Immature natural killer cell (primary cell): ENCODE data around the gene RBBP7. TPM values are rescaled to one million over a fixed set of nuclear protein-coding genes. Genes with fewer than 3 reads are reported as not detected.

Source experiments
- DNase-seq, 3 donors: peaks; one replicate each; pipeline ENCODE4 v3.0.0; 2022; ENCODE audit warnings: mixed read lengths in 1 of 3
- H3K27ac Mint-ChIP-seq, 6 donors: one replicate each; pipeline ENCODE4 v1.8.0; 2020; ENCODE audit warnings: mixed read lengths in 6 of 6, mild to moderate bottlenecking in 5 of 6, inconsistent platforms in 4 of 6, moderate library complexity in 3 of 6
- H3K27me3 Mint-ChIP-seq, 3 donors: one replicate each; pipeline ENCODE4 v1.8.0; 2020 to 2021; ENCODE audit warnings: low read depth in 3 of 3, mild to moderate bottlenecking in 3 of 3, mixed read lengths in 3 of 3, moderate library complexity in 3 of 3, inconsistent platforms in 1 of 3
- H3K36me3 Mint-ChIP-seq, 3 donors: one replicate each; pipeline ENCODE4 v1.8.0; 2020; ENCODE audit warnings: mixed read lengths in 3 of 3, inconsistent platforms in 2 of 3, mild to moderate bottlenecking in 2 of 3
- H3K4me1 Mint-ChIP-seq, 2 donors: one replicate each; pipeline ENCODE4 v1.8.0; 2020; ENCODE audit warnings: inconsistent platforms in 2 of 2, mild to moderate bottlenecking in 2 of 2, mixed read lengths in 2 of 2, moderate library complexity in 1 of 2
- H3K4me3 Mint-ChIP-seq, 5 donors: one replicate each; pipeline ENCODE4 v1.8.0; 2020; ENCODE audit warnings: mild to moderate bottlenecking in 5 of 5, mixed read lengths in 5 of 5, inconsistent platforms in 3 of 5, moderate library complexity in 3 of 5
- H3K9me3 Mint-ChIP-seq, 6 donors: one replicate each; pipeline ENCODE4 v1.8.0; 2020; ENCODE audit warnings: mild to moderate bottlenecking in 6 of 6, mixed read lengths in 6 of 6, inconsistent platforms in 4 of 6, moderate library complexity in 3 of 6
- polyA plus RNA-seq, 3 donors: library from polyadenylated mRNA; unstranded; fragments of 300-500 nt; fragmentation: Illumina TruSeq; gene quantifications; one replicate each; pipeline ENCODE4 v1.2.3, GENCODE V29; 2021

Gene RBBP7
- polyA plus RNA-seq, 3 donors from 2014 or later: 166 to 243 (median 199) TPM

- H3K9me3 Mint-ChIP-seq: no peaks in the 10 kb centered on the region
- no peak overlapping the region for H3K27ac Mint-ChIP-seq
- H3K4me3 Mint-ChIP-seq: no peak overlapping the region
- peaks cover 0 to 39% (median 29%) of the 10 kb centered on the region in 3 donors for H3K36me3 Mint-ChIP-seq
- no peaks in the 10 kb centered on the region for H3K4me1 Mint-ChIP-seq
- DNase-seq: no peak
- H3K27me3 Mint-ChIP-seq: peaks cover 0 to 2% (median 1%) of the 10 kb centered on the region in 3 donors
These were observed 41.8 kb downstream of the RBBP7 start for GRCh38 chrX:16828124-16828908.

DNA sequence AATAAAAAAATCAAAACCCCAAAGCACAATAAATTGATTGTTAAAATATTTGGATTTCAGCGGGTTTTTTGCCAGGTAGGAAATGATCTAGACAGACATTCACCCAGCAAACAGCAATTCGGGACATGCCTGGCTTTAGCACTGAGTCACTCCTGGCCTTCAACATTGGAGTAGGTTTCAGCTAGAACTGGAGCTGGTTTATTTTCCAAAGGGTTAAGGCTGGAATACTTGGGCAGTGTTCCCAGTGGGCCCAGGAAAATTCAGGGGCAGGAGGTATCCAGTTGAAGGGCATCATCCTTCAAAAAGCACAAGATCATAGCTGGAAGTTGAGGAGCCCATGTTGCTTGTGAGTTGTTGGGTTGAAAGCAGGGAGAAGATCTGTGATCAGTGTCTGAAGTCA lies 42.9 kb downstream of the RBBP7 start:
- H3K4me3 Mint-ChIP-seq: no peak overlapping the region
- no peak overlapping the region for H3K27ac Mint-ChIP-seq
- H3K27me3 Mint-ChIP-seq: peaks cover 0 to 5% (median 1%) of the 10 kb centered on the region in 3 donors
- DNase-seq: no peak
- no peaks in the 10 kb centered on the region for H3K4me1 Mint-ChIP-seq
- H3K36me3 Mint-ChIP-seq: peaks cover 0 to 38% (median 34%) of the 10 kb centered on the region in 3 donors
- no peaks in the 10 kb centered on the region for H3K9me3 Mint-ChIP-seq

GRCh38 chrX:16826207-16826606 lies 44.0 kb downstream of the RBBP7 start:
- H3K27ac Mint-ChIP-seq: no peak overlapping the region
- no peaks in the 10 kb centered on the region for H3K9me3 Mint-ChIP-seq
- no peak overlapping the region for H3K4me3 Mint-ChIP-seq
- H3K4me1 Mint-ChIP-seq: no peaks in the 10 kb centered on the region
- peaks cover 0 to 37% (median 33%) of the 10 kb centered on the region in 3 donors for H3K36me3 Mint-ChIP-seq
- peaks cover 0 to 6% (median 1%) of the 10 kb centered on the region in 3 donors for H3K27me3 Mint-ChIP-seq
- DNase-seq: peak; percentile 14 to 41 (median 29)

- Mint-ChIP-seq H3K4me3 (no peak overlapping the region), H3K27me3 (peaks cover 0 to 6% (median 3%) of the 10 kb centered on the region in 3 donors), H3K9me3 (no peaks in the 10 kb centered on the region), H3K36me3 (peaks cover 0 to 38% (median 33%) of the 10 kb centered on the region in 3 donors), H3K4me1 (no peaks in the 10 kb centered on the region), H3K27ac (no peak overlapping the region)
- no peak for DNase-seq
These were observed 44.7 kb downstream of the RBBP7 start for GRCh38 chrX:16825264-16826035.

DNA sequence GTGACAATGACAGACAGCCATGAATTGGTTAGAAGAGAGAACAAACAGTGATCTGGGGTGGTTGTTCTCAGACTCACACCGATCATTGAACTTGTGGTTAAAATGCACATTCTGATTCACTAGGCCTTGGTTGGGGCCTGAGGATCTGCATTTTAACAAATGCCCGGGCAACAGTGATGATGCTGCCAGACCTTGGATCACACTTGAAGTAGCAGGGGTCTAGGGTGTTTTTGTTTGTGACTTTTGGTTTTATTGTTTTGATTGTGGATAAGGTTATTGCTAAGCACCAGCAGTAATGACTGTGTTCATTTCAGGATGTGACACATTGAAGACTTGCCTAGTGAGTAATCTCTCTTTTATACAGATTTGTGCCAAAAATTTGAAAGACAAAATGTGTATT lies 47.4 kb downstream of the RBBP7 start:
- Mint-ChIP-seq H3K27ac (no peak overlapping the region), H3K4me1 (no peaks in the 10 kb centered on the region), H3K9me3 (no peaks in the 10 kb centered on the region), H3K27me3 (peaks cover 0 to 6% (median 3%) of the 10 kb centered on the region in 3 donors), H3K36me3 (peaks cover 0 to 36% (median 30%) of the 10 kb centered on the region in 3 donors), H3K4me3 (no peak overlapping the region)
- DNase-seq: no peak

DNA sequence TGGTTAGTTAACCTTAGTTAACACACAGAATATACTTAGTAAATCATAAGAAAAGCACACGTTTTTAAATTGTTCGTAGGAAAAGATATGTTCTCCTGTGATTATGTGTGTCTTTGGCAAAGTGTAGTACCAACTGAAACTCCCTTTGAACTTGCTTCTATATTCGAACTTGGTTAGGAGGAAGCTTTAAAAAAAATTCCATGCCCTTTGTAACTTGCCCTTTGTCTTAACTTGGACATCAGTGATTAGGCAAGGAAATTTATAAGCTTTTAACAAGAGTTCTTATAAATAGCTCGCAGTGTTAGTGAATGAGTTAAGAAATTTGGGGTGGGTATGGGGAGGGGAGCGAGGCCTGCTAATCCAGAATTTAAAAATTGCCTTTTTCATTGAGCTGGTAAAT lies 50.5 kb downstream of the RBBP7 start:
- DNase-seq: no peak
- no peaks in the 10 kb centered on the region for H3K9me3 Mint-ChIP-seq
- no peak overlapping the region for H3K27ac Mint-ChIP-seq
- H3K27me3 Mint-ChIP-seq: peaks cover 0 to 6% (median 2%) of the 10 kb centered on the region in 3 donors
- H3K4me3 Mint-ChIP-seq: no peak overlapping the region
- H3K36me3 Mint-ChIP-seq: peaks cover 0 to 32% (median 24%) of the 10 kb centered on the region in 3 donors
- H3K4me1 Mint-ChIP-seq: no peaks in the 10 kb centered on the region

DNA sequence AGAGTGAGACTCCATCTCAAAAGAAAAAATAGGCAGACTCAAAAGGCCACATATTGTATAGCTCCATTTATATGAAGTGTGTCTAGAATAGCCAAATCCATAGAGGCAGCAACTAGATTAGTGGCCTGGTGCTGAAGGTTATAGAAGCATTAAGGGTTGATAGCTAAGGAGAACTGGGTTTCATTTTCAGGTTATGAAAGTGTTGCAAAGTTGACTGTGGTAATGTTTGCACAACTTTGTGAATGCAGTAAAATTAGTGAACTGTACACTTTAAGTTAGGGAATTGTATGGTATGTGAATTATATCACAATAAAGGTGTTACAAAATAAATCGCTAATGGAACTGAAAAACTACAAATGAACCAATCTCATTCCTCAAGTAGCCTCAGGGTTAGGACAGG lies 55.6 kb downstream of the RBBP7 start:
- peaks cover 0 to 2% (median 0%) of the 10 kb centered on the region in 3 donors for H3K27me3 Mint-ChIP-seq
- H3K27ac Mint-ChIP-seq: no peak overlapping the region
- no peak overlapping the region for H3K4me3 Mint-ChIP-seq
- no peak for DNase-seq
- no peaks in the 10 kb centered on the region for H3K9me3 Mint-ChIP-seq
- peaks cover 0 to 12% (median 10%) of the 10 kb centered on the region in 3 donors for H3K36me3 Mint-ChIP-seq
- H3K4me1 Mint-ChIP-seq: peaks cover 0 to 3% of the 10 kb centered on the region in 2 donors

DNA sequence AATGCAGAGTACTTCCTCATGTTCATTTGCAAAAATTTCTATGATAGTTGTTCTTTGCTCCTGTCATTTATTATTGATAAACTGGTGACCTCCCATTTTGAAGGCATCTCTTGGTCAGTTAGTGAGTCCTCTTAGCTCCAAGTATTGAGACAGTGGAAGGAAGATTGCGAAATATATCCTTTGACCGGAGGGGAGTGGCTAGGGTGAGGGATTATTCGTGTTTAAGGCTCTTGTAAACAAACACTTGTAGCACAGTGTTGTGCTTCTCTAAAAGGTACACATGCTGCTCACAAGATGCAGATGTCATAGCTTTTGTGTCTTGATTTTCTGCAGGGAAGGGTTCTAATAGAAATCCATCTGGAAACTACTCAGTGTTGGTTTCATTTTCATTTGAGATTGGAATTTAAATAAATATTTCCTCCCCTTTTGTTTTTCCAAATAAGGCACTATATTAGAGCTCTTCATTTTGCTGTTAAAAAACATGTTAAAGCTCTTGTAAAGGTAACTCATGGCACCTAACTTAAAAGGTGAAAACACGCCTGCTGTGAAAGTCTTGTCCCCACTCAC lies 62.1 kb downstream of the RBBP7 start:
- Mint-ChIP-seq H3K27me3 (peaks cover 0 to 6% (median 0%) of the 10 kb centered on the region in 3 donors), H3K4me1 (peaks cover 16 to 28% of the 10 kb centered on the region in 2 donors), H3K4me3 (no peak overlapping the region), H3K27ac (peak overlapping the region in 3 of 6 donors; percentile 30 to 76 (median 54)), H3K9me3 (no peaks in the 10 kb centered on the region), H3K36me3 (peaks cover 0 to 9% (median 3%) of the 10 kb centered on the region in 3 donors)
- DNase-seq: no peak

DNA sequence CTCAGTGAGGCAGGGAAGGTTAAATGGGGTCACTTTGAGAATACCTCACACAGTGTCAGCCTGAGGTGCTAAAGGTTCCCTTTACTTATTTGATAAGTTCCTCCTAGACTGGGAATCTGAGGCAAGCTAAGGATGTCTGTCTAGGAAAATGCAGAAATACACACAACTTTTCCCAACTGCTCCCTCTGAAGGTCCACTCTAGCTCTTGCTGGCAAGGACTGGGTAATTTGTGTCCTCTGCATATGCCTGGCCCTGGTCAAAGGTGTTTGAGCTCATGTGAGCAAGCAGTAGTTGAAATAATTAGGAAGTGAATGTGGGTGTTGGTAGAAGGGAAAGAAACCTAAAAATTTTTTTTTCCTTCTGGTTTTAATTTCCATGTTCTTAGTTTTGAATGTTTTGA lies 62.6 kb downstream of the RBBP7 start:
- no peak for DNase-seq
- peak overlapping the region in 1 of 6 donors; percentile 33 for H3K27ac Mint-ChIP-seq
- H3K4me1 Mint-ChIP-seq: peaks cover 16 to 28% of the 10 kb centered on the region in 2 donors
- H3K36me3 Mint-ChIP-seq: peaks cover 0 to 6% (median 0%) of the 10 kb centered on the region in 3 donors
- no peaks in the 10 kb centered on the region for H3K9me3 Mint-ChIP-seq
- H3K4me3 Mint-ChIP-seq: no peak overlapping the region
- H3K27me3 Mint-ChIP-seq: peaks cover 0 to 6% (median 0%) of the 10 kb centered on the region in 3 donors

- H3K4me3 Mint-ChIP-seq: no peak overlapping the region
- peaks cover 0 to 5% (median 3%) of the 10 kb centered on the region in 3 donors for H3K27me3 Mint-ChIP-seq
- H3K9me3 Mint-ChIP-seq: no peaks in the 10 kb centered on the region
- peaks cover 0 to 6% (median 0%) of the 10 kb centered on the region in 3 donors for H3K36me3 Mint-ChIP-seq
- H3K4me1 Mint-ChIP-seq: peaks cover 13 to 28% of the 10 kb centered on the region in 2 donors
- H3K27ac Mint-ChIP-seq: no peak overlapping the region
- DNase-seq: no peak
These were observed 65.2 kb downstream of the RBBP7 start for GRCh38 chrX:16804923-16805464.

DNA sequence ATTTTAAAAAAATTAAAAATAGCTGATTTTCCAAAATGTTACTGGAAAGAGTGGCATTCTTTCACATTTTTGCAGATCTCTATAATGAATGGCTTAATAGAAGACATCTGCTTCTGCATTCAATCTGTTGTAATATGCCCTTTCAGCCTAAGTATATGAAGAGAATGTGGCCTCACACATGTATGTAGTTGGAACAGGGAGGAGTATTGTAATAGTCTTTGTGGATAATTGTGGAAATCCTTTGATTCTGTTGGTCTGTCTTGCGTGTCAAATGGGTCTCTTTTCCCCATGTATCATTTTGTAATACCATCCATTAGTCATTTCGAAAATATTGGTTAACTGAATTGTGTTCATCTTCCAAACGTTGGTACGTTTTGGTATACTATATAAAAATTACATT lies 72.3 kb downstream of the RBBP7 start:
- Mint-ChIP-seq H3K9me3 (no peaks in the 10 kb centered on the region), H3K36me3 (peaks cover 0 to 16% (median 0%) of the 10 kb centered on the region in 3 donors), H3K27me3 (peaks cover 0 to 3% (median 0%) of the 10 kb centered on the region in 3 donors), H3K27ac (no peak overlapping the region), H3K4me1 (no peaks in the 10 kb centered on the region), H3K4me3 (no peak overlapping the region)
- DNase-seq: no peak

DNA sequence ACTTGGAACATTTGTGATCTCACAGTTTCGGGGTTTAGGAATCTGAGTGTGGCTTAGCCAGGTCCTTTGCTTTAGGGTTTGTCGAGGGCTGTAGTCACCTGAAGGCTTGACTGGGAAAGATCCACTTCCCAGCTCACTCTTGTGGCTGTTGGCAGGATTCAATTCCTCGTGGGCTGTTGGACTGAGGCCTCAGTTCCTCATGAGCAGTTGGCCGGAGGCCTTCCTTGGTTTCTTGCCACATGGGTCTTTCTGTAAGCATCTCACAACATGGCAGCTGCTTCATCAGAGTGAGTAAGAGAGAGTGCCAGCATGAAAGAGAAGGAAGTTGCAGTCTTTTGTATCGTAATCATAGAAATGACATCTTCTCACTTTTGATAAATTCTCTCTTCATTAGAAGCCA lies 72.8 kb downstream of the RBBP7 start:
- H3K27ac Mint-ChIP-seq: no peak overlapping the region
- peaks cover 0 to 16% (median 0%) of the 10 kb centered on the region in 3 donors for H3K36me3 Mint-ChIP-seq
- no peaks in the 10 kb centered on the region for H3K4me1 Mint-ChIP-seq
- no peak overlapping the region for H3K4me3 Mint-ChIP-seq
- DNase-seq: no peak
- H3K27me3 Mint-ChIP-seq: peaks cover 0 to 3% (median 0%) of the 10 kb centered on the region in 3 donors
- no peaks in the 10 kb centered on the region for H3K9me3 Mint-ChIP-seq

DNA sequence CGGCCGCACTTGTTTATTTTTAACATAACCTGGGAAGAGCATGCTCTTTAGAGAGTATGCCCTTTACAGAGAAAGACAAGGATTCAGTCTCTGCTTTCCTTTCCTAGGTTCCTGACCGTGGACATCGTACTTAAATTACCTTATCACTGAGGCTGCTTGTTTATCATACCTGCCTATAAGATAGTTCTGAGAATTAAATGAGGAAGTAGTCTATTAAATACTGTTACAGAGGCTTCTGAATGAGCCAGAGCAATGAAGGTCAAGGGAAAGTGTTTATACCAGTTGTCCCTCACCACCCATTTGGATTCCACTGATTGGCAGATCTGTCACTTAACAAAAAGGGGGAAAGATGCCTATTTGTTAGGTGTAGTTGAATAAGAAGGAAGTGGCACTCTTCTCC lies 73.9 kb downstream of the RBBP7 start:
- H3K27me3 Mint-ChIP-seq: peaks cover 0 to 3% (median 0%) of the 10 kb centered on the region in 3 donors
- H3K4me1 Mint-ChIP-seq: no peaks in the 10 kb centered on the region
- H3K9me3 Mint-ChIP-seq: no peaks in the 10 kb centered on the region
- no peak for DNase-seq
- no peak overlapping the region for H3K27ac Mint-ChIP-seq
- no peak overlapping the region for H3K4me3 Mint-ChIP-seq
- H3K36me3 Mint-ChIP-seq: peaks cover 0 to 16% (median 0%) of the 10 kb centered on the region in 3 donors
